Stimulated activated CD8-positive, alpha-beta memory T cell treated with anti-CD3 and anti-CD28 coated beads, Interleukin-15, amount 100 ng/mL, for 48 hours (primary cell): ENCODE results near the gene ETV6.
A peak's percentile ranks its signal among the peaks of the same experiment; 100 is the strongest.

Experiments used
- DNase-seq, 2 donors: peaks; one replicate each; pipeline ENCODE4 v3.0.0-alpha.2; 2020; ENCODE audit warnings: low read depth in 2 of 2

ETV6 gene

DNA sequence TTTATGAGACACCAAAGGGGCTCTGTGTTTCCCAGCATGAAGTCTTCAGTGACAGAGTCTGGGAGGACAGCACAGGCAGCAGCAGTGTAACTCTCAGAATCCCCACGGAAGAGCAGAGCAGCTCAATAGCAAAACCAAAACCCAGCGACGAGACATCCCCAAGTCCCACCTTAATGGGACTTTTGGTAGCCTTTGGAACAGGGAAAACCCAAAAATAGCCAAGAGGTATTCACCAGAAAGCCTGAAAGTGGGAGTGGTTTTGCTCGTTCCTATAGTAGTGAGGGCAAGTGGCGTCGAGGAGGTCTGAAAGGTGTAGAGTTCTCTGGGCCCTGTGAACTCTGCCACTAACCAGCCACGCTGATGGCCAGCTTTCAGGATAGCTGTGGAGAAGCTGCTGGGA lies 174.6 kb downstream of the ETV6 start:
- DNase-seq: no peak

- no peak for DNase-seq
Measured at GRCh38 chr12:11824736-11825135, 175.3 kb downstream of the ETV6 start.

- no peak for DNase-seq
Measured at GRCh38 chr12:11825278-11825677, 175.8 kb downstream of the ETV6 start.

DNA sequence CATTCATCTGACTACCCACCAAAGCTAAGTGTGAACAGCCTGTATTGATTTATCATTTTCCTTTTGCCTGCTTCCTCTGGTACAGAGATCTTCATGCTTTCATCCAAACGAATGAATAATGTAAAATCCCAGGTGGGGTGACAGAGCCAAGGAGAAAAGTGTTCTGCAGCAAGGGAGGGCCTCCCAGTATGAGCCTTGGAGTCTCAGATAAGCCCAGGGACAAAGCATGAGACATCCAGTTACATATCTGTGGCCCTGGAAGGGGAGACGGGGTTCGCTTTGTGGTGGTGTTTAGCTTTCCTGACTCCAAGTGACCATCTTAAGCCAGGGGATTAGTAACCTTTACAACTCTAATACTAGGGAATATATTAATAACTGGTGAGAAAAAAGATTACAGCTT lies 177.1 kb downstream of the ETV6 start:
- no peak for DNase-seq

DNA sequence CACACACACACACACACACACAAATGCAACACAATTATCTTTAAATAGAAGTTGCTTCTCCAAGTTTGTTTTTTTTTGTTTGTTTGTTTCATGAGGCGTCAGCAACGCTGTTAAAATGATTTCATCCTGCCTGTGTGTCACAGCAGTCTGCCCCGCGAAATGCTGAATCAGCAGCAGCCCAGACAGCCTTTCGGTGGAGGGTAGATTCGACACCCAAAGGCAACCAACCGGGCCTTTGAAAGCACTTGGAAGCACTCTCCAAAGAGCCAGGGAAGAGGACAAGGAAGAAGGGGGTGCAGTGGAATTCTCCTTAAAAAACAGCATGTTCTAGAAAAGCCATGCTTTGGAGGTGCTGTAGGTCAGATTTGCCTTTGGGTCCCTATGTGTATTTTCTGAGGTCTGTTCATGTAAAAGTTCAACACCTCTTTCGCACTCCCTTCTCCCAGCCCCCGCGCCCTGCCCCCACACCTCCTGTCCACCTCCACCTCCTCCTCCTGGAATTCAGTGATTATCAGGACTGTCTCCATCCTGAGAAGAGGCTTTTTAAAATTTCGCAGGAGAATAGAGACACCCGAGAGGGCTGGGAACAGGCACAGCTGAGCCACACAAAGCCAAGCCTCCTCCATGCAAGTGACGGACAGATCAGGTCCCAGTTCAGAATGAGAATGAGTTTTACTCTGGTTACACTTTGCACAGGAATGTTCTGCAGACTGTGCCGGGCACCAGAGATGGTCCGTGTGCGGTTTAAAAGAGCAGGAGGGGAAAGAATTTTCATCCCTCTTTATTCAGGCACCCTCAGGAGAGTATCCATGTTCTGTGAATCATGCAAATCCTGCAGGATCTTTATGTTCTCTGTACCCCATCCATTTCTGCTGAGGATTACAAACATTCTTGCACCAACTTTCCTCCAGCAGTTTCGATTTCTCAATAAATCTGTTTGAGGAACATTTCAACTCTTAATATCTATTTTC lies 177.9 kb downstream of the ETV6 start:
- DNase-seq: no peak

DNA sequence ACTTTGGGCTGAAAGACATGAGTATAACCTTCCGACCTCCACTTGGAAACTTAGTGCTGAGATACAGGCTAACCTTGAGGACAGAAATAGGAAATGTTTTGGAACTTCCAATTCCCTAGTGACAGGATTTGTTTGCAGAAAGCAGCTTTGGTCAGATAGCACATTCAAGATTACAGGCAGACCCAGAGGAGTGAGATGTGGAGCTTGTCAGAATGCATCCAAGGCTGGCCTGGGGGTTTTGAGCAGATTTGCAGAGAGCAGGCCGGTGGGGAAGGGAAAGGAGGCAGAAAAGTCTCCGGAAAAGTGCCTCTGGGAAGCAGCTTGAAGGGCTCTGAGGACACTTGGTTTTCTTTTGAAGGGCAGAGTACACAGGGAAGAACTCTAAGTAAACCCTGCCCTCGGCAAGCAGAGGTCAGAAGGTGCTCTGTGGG lies 180.3 kb downstream of the ETV6 start:
- no peak for DNase-seq

DNA sequence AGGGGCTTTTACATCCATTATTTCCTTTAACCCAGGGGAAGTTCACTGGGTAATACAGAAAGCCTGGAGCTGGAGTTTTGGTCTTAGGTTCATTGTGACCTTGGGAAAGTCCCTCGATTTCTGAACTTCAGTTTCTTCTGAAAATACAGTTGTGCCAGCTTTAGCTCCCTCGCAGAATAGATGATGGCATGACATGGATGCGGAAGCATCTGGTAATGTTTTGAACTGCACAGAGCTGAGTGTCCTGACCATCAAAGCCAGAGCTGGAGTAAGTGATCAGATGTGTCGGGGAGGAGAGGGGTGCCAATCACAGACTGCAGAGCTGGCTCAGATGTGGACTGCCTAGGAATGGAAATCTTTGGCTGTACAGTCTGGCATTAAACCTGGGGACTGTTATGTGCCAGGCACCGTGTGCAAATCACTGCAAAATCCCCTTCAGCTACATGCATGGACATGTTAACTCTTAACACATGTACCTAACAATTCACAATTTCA lies 180.9 kb downstream of the ETV6 start:
- no peak for DNase-seq

DNA sequence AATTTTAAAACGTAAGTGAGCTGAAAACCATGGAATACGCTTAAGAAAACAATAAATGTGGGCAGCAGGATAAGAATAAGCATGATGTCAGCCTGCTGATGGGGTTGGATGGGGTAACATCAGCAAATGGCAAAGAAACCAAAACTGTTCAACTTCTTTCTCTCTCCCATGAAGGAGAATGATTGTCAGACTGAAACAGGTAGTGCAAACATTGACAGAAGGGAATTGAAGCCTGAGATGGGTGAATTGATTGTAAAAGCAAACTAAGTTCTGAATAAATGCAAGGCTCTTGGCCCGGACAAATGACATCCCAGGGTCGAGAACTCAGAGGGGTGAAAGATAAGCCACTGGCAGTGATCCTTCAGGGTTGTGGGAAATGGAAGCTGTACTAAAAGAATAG lies 182.6 kb downstream of the ETV6 start:
- no peak for DNase-seq

- DNase-seq: no peak
Measured at GRCh38 chr12:11833174-11833895, 183.9 kb downstream of the ETV6 start.

GRCh38 chr12:11834104-11834812 lies 184.8 kb downstream of the ETV6 start:
- no peak for DNase-seq

GRCh38 chr12:11834931-11835330 lies 185.5 kb downstream of the ETV6 start:
- no peak for DNase-seq

DNA sequence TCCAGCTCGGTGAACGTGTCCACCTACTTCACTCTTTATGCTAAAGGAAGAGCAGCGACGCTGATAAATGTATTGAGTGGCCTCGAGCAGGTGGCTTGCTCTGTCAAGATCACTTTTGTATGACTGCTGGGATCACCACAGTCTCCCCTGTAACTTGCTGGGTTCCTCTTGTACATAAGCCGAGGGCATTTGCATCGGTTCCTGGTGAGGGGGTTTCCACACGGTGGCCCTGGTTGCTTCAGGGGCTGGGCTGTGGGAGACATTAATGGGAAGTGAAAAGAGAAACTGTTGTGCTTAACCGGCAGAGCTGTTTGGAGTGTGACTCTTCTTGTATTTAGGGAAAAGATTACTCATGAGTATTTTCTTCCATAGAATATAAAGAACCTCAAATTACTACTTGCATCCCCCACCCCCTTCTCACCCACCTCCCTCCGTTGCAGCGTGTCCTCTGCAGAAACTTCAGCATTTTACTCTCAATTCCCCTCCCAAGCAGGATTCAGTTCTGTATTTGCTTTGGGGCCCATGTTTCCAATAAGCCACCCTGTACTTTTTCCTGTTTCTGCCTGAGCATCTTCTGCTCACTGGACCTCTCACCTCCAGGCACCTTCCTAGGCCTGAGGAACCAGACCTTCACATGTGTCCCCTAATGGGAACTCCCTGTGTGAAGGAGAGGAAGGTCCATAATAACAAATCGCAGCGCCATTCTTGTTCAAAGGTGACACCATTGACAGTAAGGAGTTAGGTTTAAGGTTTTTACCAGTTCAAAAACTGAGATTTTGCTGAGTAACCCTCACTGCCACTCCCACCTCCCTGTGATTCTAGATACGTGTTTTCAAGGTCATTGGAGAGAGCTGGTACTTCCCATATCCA lies 187.0 kb downstream of the ETV6 start:
- peak; percentile 44 to 61 for DNase-seq

- DNase-seq: no peak
Measured at GRCh38 chr12:11837216-11837934, 187.9 kb downstream of the ETV6 start.

DNA sequence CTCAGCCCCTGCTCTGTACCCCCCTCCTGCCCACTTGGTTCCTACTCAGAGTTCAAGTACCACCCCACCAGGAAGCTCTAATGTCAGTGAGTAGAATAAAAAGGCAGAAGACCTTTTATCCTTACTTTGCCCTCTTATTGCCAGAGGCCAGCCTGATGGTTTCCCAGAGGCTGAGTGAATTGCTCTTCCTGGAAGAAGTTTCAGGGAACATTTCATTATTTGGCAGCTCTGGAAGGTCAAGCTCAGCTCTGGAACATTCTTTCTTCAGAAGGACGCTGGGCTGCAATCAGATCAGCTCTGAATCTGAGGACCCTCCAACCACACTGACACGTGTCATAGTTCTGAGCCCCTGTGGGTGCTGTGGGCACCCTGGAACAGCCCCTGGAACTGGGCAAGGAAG lies 188.9 kb downstream of the ETV6 start:
- DNase-seq: no peak

DNA sequence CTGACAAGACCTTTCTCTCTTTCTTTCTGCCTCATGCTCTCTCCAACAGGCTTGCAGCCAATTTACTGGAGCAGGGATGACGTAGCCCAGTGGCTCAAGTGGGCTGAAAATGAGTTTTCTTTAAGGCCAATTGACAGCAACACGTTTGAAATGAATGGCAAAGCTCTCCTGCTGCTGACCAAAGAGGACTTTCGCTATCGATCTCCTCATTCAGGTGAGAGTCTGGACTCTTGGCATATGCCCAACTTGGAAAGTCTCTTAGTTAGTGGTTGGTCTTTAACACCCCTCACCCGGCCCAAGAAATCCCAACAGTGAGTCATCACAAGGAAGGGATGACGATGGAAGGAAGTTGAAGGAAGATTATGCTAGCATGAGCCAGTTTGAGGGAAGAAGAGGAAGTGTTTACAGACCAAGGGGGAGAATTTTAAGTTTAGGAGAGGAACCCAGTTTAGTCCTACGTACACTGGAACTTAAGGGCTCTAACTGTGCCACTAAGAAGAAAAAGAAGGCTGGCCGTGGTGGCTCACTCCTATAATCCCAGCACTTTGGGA lies 189.7 kb downstream of the ETV6 start:
- DNase-seq: no peak

DNA sequence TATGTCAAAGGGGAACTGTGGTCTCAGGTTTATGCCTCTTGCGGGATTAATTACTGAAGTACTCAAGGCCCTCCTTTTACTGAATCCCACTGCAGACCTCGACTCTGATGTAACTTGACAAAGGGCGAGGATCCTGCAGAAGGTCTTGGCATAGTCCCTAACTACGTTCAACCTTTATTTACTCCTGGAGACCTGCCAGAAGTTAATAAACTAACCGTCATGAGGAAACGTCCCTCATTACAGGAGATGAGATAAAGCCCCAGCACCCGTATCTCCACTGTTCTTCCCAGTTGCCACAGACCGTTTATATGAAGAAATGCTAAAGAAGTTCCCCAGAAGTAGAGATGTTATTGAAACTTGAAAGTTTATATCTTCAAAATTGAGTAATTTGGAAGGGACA lies 190.9 kb downstream of the ETV6 start:
- no peak for DNase-seq

DNA sequence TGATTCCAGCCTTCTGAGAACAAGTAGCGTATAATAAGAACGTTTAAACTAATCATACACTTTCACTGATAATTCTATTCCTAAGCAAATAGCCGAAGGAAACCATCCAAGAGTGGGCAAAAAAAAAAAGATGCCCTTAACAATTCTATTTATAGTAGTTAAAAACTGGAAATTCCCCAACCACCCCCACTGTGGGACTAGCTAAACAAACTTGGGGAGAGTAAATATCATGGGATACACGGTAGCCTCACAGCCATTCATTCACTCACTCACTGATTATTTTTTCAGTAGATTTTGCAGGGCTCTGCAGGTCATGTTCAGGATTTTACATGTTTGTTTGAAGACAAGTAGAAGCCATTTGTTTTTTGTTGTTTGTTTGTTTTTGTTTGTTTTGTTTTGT lies 197.0 kb downstream of the ETV6 start:
- DNase-seq: no peak

- no peak for DNase-seq
Measured at GRCh38 chr12:11847539-11847938, 198.1 kb downstream of the ETV6 start.

DNA sequence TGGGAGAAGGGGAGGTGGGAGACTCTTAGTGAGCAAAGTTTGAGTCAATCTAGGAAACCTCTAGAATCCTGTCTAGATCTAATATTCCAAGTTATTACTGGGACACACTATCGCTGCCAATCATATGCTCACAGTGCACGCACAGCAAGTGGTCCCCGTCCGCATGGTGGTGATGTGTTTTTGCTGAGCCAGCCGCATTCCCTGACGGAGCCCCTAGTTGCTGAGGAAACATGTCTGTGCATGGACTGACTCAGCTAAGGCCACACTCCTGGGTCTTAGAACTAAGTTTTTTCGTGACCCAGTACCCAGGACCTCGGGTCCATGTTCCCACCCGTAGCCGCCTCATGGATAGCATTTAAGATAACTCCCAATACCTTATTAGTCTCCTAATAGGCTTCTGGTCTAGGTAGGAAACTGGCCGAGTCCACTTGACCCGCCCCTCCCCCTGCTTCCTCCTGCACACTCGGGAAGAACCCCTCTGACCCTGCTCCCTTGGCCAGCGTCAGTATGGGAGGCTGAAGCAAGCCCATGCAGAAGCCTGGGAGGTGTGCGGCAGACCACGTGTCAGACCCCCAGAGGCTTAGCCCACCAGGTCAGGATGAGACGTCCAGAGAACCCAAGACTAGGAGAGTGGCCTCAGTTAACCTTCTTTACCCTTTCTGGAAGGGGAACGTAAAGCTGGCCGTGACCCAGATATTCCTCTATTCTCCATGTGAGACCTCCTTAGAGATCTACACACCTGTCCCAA lies 200.5 kb downstream of the ETV6 start:
- DNase-seq: no peak
